HepG2 (cell line): ENCODE results near the gene NR2F6. TPM values are rescaled to one million over a fixed set of nuclear protein-coding genes. Genes with fewer than 3 reads are reported as not detected.
A peak's percentile ranks its signal among the peaks of the same experiment; 100 is the strongest.

Source experiments
- AGO2 ChIP-seq: fragments of 200-400 bp; formaldehyde crosslinking; optimal IDR thresholded peaks from 2 replicates; pipeline ENCODE3; 2017; ENCODE audit warnings: mild to moderate bottlenecking, low read depth, low read length, moderate library complexity
- ARNT2 ChIP-seq: sonication (generic); formaldehyde crosslinking; IDR thresholded peaks from 2 replicates; pipeline ENCODE4 v1.8.0; 2022; ENCODE audit warnings: mild to moderate bottlenecking, low read depth, missing genetic modification reagents, moderate library complexity
- ATF7-NPFF ChIP-seq: sonication (generic); formaldehyde crosslinking; IDR thresholded peaks from 2 replicates; pipeline ENCODE4 v1.8.1; 2023; ENCODE audit warnings: mild to moderate bottlenecking, low read depth, missing genetic modification reagents, moderate library complexity
- BCL6 ChIP-seq: IDR thresholded peaks from 2 replicates; pipeline ENCODE4 v1.6.1; 2016; ENCODE audit warnings: missing genetic modification reagents, missing compliant biosample characterization
- HES4 ChIP-seq: sonication (generic); formaldehyde crosslinking; IDR thresholded peaks from 2 replicates; pipeline ENCODE4 v1.9.0; 2021; ENCODE audit warnings: mild to moderate bottlenecking, missing genetic modification reagents, borderline replicate concordance
- IRF1 ChIP-seq: sonication (generic); formaldehyde crosslinking; IDR thresholded peaks from 2 replicates; pipeline ENCODE4 v1.4.0; 2020; ENCODE audit warnings: low read depth, mild to moderate bottlenecking, missing genetic modification reagents
- MLXIP ChIP-seq: sonication (generic); formaldehyde crosslinking; IDR thresholded peaks from 2 replicates; pipeline ENCODE4 v1.9.0; 2021; ENCODE audit warnings: missing genetic modification reagents, borderline replicate concordance
- NFIC ChIP-seq: IDR thresholded peaks from 2 replicates; pipeline ENCODE4 v1.6.1; 2012; ENCODE audit warnings: mild to moderate bottlenecking, low read length, inconsistent platforms
- NR0B2 ChIP-seq: sonication (generic); formaldehyde crosslinking; IDR thresholded peaks from 2 replicates; pipeline ENCODE4 v1.4.0; 2020; ENCODE audit warnings: mild to moderate bottlenecking, missing genetic modification reagents
- PAWR ChIP-seq: sonication (generic); formaldehyde crosslinking; IDR thresholded peaks from 2 replicates; pipeline ENCODE4 v1.4.0; 2020; ENCODE audit warnings: missing genetic modification reagents, mild to moderate bottlenecking, borderline replicate concordance
- RARA ChIP-seq: IDR thresholded peaks from 2 replicates; pipeline ENCODE4 v1.6.1; 2016; ENCODE audit warnings: missing genetic modification reagents, missing compliant biosample characterization
- RFXANK ChIP-seq: IDR thresholded peaks from 2 replicates; pipeline ENCODE4 v1.6.1; 2016
- SATB2 ChIP-seq: sonication (generic); formaldehyde crosslinking; IDR thresholded peaks from 2 replicates; pipeline ENCODE4 v1.5.0; 2020; ENCODE audit warnings: missing genetic modification reagents
- SMAD9 ChIP-seq: sonication (generic); formaldehyde crosslinking; IDR thresholded peaks from 2 replicates; pipeline ENCODE4 v1.5.1; 2020; ENCODE audit warnings: mild to moderate bottlenecking, missing genetic modification reagents
- ZBTB34 ChIP-seq: sonication (generic); formaldehyde crosslinking; IDR thresholded peaks from 2 replicates; pipeline ENCODE4 v1.8.0; 2022; ENCODE audit warnings: mild to moderate bottlenecking, missing genetic modification reagents
- ZBTB8A ChIP-seq: sonication (generic); formaldehyde crosslinking; IDR thresholded peaks from 2 replicates; pipeline ENCODE4 v1.4.0; 2020; ENCODE audit warnings: mild to moderate bottlenecking, low read depth, missing genetic modification reagents, borderline replicate concordance
- ZNF383 ChIP-seq: sonication (generic); formaldehyde crosslinking; IDR thresholded peaks from 2 replicates; pipeline ENCODE4 v1.4.0; 2020; ENCODE audit warnings: missing genetic modification reagents, mild to moderate bottlenecking, borderline replicate concordance
- ZNF704 ChIP-seq: sonication (generic); formaldehyde crosslinking; IDR thresholded peaks from 2 replicates; pipeline ENCODE4 v1.8.1; 2023; ENCODE audit warnings: mild to moderate bottlenecking, inconsistent platforms, moderate library complexity, missing genetic modification reagents, borderline replicate concordance
- ZNF800 ChIP-seq: sonication (generic); formaldehyde crosslinking; IDR thresholded peaks from 2 replicates; pipeline ENCODE4 v1.4.0; 2020; ENCODE audit warnings: missing genetic modification reagents
- ZSCAN12 ChIP-seq: sonication (generic); formaldehyde crosslinking; IDR thresholded peaks from 2 replicates; pipeline ENCODE4 v1.9.0; 2021; ENCODE audit warnings: mild to moderate bottlenecking, missing genetic modification reagents
- polyA plus RNA-seq, 8 experiments: library from polyadenylated mRNA; depleted of rRNA in 3 of 8; stranded (reverse) in 7 of 8; unstranded in 1 of 8; fragments of >200 nt; fragmentation: Illumina TruSeq in 4 of 8; extraction: Trizol in 4 of 8; gene quantifications; 2 replicates each; pipeline versions ENCODE4 v1.2.1 to v1.2.3, GENCODE V29; 2011 to 2016; ENCODE audit warnings: low read depth in 4 of 8, missing spikeins in 1 of 8, mixed read lengths in 1 of 8; ENCODE audit not compliant: insufficient read depth in 1 of 8
- total RNA-seq, 5 experiments: library from RNA; depleted of rRNA; stranded (reverse); fragments of >200 nt; fragmentation: Illumina TruSeq; extraction: Trizol; gene quantifications; 2 replicates each; pipeline ENCODE4 v1.2.3, GENCODE V29; 2016; ENCODE audit warnings: low read depth in 1 of 5

Gene NR2F6
- total and polyA plus RNA-seq, 2 of the 13 experiments (the other 11 are each of a cell fraction or from before 2014, with no cell fraction given) = 30.9 to 72.4 TPM

- TF ChIP-seq ZBTB34 (no peak), BCL6 (peak; percentile 75), ZSCAN12 (no peak), MLXIP (no peak), ZBTB8A (no peak), NFIC (no peak), PAWR (no peak), IRF1 (CRISPR knock-in tag) (no peak), ATF7-NPFF (CRISPR knock-in tag) (no peak), ZNF383 (CRISPR knock-in tag) (no peak), NR0B2 (CRISPR knock-in tag) (no peak), ZNF800 (CRISPR knock-in tag) (no peak), SMAD9 (CRISPR knock-in tag) (no peak), ZNF704 (CRISPR knock-in tag) (no peak), RARA (CRISPR knock-in tag) (peak; percentile 96; the same call in 1 of the 2 replicates), HES4 (CRISPR knock-in tag) (no peak), ARNT2 (no peak), RFXANK (CRISPR knock-in tag) (no peak), AGO2 (peak; percentile 74), SATB2 (CRISPR knock-in tag) (no peak)
Measured at GRCh38 chr19:17240062-17240752, 5.5 kb downstream of the NR2F6 start (continued).
